ENCODE results near the gene ZNF664. TPM values are rescaled to one million over a fixed set of nuclear protein-coding genes. Genes with fewer than 3 reads are reported as not detected.

Gene ZNF664
- total and polyA plus RNA-seq, 9 of the 15 experiments (the other 6 are each of a cell fraction or from before 2014, with no cell fraction given), result 3.3 to 101 (median 63.6) TPM

DNA sequence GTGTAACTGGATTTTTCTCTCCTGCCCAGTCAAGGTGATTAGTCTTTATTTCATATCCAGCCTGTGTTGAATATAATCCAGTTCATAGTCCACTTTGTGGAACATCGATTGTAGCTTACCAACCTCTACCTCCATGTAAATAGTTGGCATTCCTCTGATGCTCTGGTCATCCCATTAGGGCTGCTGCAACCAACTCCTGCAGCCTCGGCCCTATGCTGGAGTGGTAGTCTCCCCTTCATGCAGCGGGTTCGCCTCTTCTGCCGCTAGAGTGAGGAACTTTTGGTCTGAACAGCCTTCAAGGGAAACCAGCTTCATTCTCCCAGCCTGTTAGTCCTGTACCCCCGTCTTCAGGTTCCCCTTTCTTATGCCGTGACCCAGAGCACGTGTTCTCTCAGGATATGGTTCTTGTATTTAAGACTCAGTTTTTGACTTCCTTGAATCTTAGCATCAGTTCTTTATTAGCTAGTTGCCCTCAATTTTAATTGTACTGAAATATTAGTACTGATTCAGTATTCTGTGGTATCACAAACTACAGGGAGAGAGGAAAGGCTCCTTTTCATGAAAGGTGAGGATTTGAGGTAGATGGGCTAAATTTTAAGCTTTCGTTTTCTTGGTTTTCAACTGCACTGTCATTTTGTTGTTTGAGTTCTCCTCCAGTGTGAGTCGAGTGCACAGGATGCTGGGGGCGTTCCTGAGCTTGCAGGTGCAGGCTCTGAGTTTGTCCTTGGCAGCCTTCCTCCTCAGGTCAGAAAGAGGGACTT is 33.2 kb downstream of the ZNF664 start (continued):
- TF ChIP-seq NCOA2 (IDR thresholded peaks at IDR 0.05; ENCODE audit: partially characterized antibody in 2 of 2), result no peak
- no peak for TF ChIP-seq ZNF184 (CRISPR knock-in tag; IDR thresholded peaks at IDR 0.05)
- TF ChIP-seq, protein P1, sequence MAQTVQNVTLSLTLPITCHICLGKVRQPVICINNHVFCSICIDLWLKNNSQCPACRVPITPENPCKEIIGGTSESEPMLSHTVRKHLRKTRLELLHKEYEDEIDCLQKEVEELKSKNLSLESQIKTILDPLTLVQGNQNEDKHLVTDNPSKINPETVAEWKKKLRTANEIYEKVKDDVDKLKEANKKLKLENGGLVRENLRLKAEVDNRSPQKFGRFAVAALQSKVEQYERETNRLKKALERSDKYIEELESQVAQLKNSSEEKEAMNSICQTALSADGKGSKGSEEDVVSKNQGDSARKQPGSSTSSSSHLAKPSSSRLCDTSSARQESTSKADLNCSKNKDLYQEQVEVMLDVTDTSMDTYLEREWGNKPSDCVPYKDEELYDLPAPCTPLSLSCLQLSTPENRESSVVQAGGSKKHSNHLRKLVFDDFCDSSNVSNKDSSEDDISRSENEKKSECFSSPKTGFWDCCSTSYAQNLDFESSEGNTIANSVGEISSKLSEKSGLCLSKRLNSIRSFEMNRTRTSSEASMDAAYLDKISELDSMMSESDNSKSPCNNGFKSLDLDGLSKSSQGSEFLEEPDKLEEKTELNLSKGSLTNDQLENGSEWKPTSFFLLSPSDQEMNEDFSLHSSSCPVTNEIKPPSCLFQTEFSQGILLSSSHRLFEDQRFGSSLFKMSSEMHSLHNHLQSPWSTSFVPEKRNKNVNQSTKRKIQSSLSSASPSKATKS (CRISPR knock-in tag; IDR thresholded peaks at IDR 0.05), result no peak
- TF ChIP-seq SIRT6 (IDR thresholded peaks at IDR 0.05; ENCODE audit: low read depth, low read length), result no peak
- TF ChIP-seq HBP1 (CRISPR knock-in tag; IDR thresholded peaks at IDR 0.05), result no peak
- TF ChIP-seq HCFC1 (IDR thresholded peaks at IDR 0.05; ENCODE audit: low read depth, low read length), result no peak
- TF ChIP-seq NR2C1 (IDR thresholded peaks at IDR 0.05), result no peak
- TF ChIP-seq NR2C1 (tag; IDR thresholded peaks at IDR 0.05), result no peak
- TF ChIP-seq ZNF324 (CRISPR knock-in tag; IDR thresholded peaks at IDR 0.05), result no peak
